SJSA1 (cell line): ENCODE data around the gene IFI16. TPM values are rescaled to one million over a fixed set of nuclear protein-coding genes. Genes with fewer than 3 reads are reported as not detected.
A peak's percentile ranks its signal among the peaks of the same experiment; 100 is the strongest.
"Not testable (repeated sequence)": the region's sequence is repeated elsewhere in the genome, so short reads cannot be mapped to it uniquely, and the experiment has no call there.

ENCODE experiments used
- DNase-seq, 2 experiments: peaks; one replicate each; pipeline ENCODE4 v3.0.0-alpha.2; 2015 to 2020; ENCODE audit warnings: low spot score in 2 of 2, low read depth in 1 of 2
- H3K27ac ChIP-seq: fragments of 250-450 bp; sonication (Bioruptor Pico); 2 replicates; pipeline ENCODE4 v1.5.1; 2020; ENCODE audit warnings: mild to moderate bottlenecking, moderate library complexity
- H3K27me3 ChIP-seq: fragments of 250-450 bp; sonication (Bioruptor Pico); replicated peaks from 2 replicates; pipeline ENCODE4 v1.5.1; 2020; ENCODE audit warnings: mild to moderate bottlenecking, moderate library complexity
- H3K36me3 ChIP-seq: fragments of 250-450 bp; sonication (Bioruptor Pico); 2 replicates; pipeline ENCODE4 v1.5.1; 2020; ENCODE audit warnings: mild to moderate bottlenecking
- H3K4me1 ChIP-seq: fragments of 250-450 bp; sonication (Bioruptor Pico); replicated peaks from 2 replicates; pipeline ENCODE4 v1.6.1; 2021; ENCODE audit warnings: mild to moderate bottlenecking
- H3K4me3 ChIP-seq: fragments of 250-450 bp; sonication (Bioruptor Pico); 2 replicates; pipeline ENCODE4 v1.5.1; 2020; ENCODE audit warnings: mild to moderate bottlenecking
- H3K9me3 ChIP-seq: fragments of 250-450 bp; sonication (Bioruptor Pico); replicated peaks from 2 replicates; pipeline ENCODE4 v1.5.1; 2020; ENCODE audit warnings: mild to moderate bottlenecking
- total RNA-seq: library from RNA; depleted of rRNA; stranded (reverse); fragments of >200 nt; shearing (Covaris generic); gene quantifications from 2 replicates; pipeline ENCODE4 v1.2.3, GENCODE V29; 2014

The IFI16 gene
- total RNA-seq, 1 experiment from 2014 or later, result 27.1 TPM

- peak overlapping the region; percentile 39 for H3K4me3 ChIP-seq
- no peak for DNase-seq
- 0 out of 2 replicates have a peak overlapping the region, but pooled peaks have one; percentile 80 for H3K27ac ChIP-seq
Observed at GRCh38 chr1:158998037-158998780, 11.5 kb upstream of the IFI16 start.

DNA sequence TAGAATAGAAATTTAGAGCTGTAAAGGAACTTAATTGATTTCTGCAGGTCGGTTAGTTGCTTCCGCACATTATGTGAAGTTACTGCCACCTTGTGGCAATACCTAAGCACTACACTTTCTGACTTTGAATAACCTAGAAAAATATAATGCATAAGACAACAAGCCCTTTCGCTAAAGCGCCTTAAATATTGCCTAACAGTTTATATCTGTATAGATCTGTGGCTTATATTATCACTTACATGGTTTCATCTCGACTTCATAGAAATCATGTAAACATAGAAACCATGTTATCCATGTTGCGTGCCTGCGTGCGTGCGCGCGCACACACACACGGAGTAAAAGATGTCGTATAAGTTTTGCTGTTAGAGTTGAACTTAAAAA is 10.9 kb upstream of the IFI16 start:
- peak overlapping the region; percentile 80 for H3K27ac ChIP-seq
- H3K9me3 ChIP-seq, result no peaks in the 10 kb centered on the region
- peak; percentile 56 to 88 for DNase-seq
- peak overlapping the region; percentile 39 for H3K4me3 ChIP-seq
- H3K36me3 ChIP-seq, result no peaks in the 10 kb centered on the region
- H3K27me3 ChIP-seq, result no peaks in the 10 kb centered on the region
- peaks cover 12% of the 10 kb centered on the region for H3K4me1 ChIP-seq

More at GRCh38 chr1:158998037-158998780, 11.5 kb upstream of the IFI16 start:
- H3K9me3 ChIP-seq, result no peaks in the 10 kb centered on the region
- H3K4me1 ChIP-seq, result peaks cover 12% of the 10 kb centered on the region
- no peaks in the 10 kb centered on the region for H3K27me3 ChIP-seq
- H3K36me3 ChIP-seq, result no peaks in the 10 kb centered on the region

GRCh38 chr1:158999316-159000069 is 10.2 kb upstream of the IFI16 start:
- Histone ChIP-seq H3K27me3 (no peaks in the 10 kb centered on the region), H3K36me3 (no peaks in the 10 kb centered on the region), H3K27ac (peak overlapping the region; percentile 80), H3K4me3 (peak overlapping the region; percentile 39), H3K9me3 (no peaks in the 10 kb centered on the region), H3K4me1 (peaks cover 12% of the 10 kb centered on the region)
- peak; percentile 90 to 93 for DNase-seq

GRCh38 chr1:159000070-159000409 is 9.7 kb upstream of the IFI16 start:
- H3K4me1 ChIP-seq, result peaks cover 12% of the 10 kb centered on the region
- no peaks in the 10 kb centered on the region for H3K27me3 ChIP-seq
- H3K27ac ChIP-seq, result peak overlapping the region; percentile 80
- H3K4me3 ChIP-seq, result peak overlapping the region; percentile 39
- H3K9me3 ChIP-seq, result no peaks in the 10 kb centered on the region
- no peaks in the 10 kb centered on the region for H3K36me3 ChIP-seq
- no peak for DNase-seq

DNA sequence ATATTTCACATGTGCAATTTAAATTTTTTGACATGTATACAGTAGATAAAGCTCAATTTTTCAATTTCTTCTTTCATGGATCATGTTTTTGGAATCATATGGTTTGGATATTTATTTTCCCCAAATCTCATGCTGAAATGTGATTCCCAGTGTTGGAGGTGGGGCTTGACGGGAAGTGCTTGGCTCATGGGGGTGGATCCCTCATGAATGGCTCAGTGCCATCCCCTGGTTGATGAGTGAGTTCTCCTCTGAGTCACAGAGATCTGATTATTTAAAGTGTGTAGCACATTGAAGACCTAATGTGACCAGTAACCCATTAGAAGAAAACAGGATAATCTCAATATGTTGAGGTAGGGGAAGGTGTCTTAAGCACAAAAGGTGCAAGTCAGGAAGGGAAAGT is 9.1 kb upstream of the IFI16 start:
- H3K27me3 ChIP-seq, result no peaks in the 10 kb centered on the region
- H3K4me1 ChIP-seq, result peaks cover 12% of the 10 kb centered on the region
- H3K4me3 ChIP-seq, result peak overlapping the region; percentile 39
- H3K9me3 ChIP-seq, result no peaks in the 10 kb centered on the region
- peak overlapping the region; percentile 80 for H3K27ac ChIP-seq
- no peaks in the 10 kb centered on the region for H3K36me3 ChIP-seq
- DNase-seq, result peak; percentile 78 to 88

DNA sequence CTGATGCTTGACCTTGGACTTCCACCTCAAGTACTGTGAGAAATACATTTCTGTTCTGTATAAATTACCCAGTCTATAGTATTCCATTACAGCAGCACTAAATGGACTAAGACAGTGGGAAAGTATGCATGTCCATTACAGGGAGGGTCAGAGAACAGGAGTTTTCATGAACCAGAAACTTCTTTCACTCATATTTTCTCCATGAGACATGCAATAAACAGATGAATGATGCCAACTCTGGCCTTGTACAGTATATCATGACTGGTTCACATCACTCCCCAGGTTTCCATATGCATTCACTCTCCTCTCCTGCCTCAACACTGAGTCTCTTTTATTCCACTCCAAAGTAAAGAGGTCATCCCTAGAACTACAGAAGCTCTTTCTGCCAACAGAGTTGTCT is 4.5 kb upstream of the IFI16 start:
- Histone ChIP-seq H3K27ac (no peak overlapping the region), H3K9me3 (no peaks in the 10 kb centered on the region), H3K36me3 (no peaks in the 10 kb centered on the region), H3K4me1 (peaks cover 23% of the 10 kb centered on the region), H3K27me3 (no peaks in the 10 kb centered on the region), H3K4me3 (no peak overlapping the region)
- DNase-seq, result no peak

- H3K27me3 ChIP-seq, result no peaks in the 10 kb centered on the region
- DNase-seq, result no peak
- no peaks in the 10 kb centered on the region for H3K9me3 ChIP-seq
- H3K4me1 ChIP-seq, result peaks cover 18% of the 10 kb centered on the region
- H3K4me3 ChIP-seq, result no peak overlapping the region
- H3K36me3 ChIP-seq, result 0 out of 2 replicates have a peak, but pooled peaks cover under 1% of the 10 kb centered on the region
- H3K27ac ChIP-seq, result no peak overlapping the region
Observed at GRCh38 chr1:159005676-159006075, 4.0 kb upstream of the IFI16 start.

DNA sequence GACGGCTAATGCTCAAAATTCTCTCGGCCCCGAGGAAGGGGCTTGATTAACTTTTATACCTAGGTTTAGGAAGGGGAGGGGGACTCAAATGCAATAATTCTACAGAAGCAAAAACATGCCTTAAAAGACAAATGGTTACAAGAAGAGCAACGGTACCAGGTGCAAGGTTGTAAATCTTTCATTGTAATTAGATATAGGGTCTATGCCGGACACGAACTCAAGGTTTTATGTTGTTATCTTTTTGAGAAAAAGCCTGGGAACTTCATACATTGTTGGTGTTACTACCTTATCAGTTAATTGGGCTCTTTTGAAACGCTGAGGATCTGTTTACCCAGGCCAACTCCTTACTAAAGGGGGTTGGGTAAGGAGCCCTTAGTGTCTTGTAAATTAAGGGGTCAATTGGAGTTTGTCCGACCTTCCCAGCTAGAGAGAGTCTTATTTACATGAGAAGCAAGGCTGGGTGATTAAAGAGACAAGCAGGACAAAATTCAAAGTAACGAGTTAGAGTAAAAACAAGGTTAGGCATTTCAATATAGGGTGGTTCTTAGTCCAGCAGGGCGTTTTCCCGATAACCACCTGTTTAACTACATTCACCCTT is 3.4 kb upstream of the IFI16 start:
- H3K27ac ChIP-seq, H3K9me3 ChIP-seq, H3K27me3 ChIP-seq, DNase-seq, H3K36me3 ChIP-seq, H3K4me3 ChIP-seq: not testable (repeated sequence)
- peaks cover 12% of the 10 kb centered on the region for H3K4me1 ChIP-seq

- Histone ChIP-seq H3K4me3 (no peak overlapping the region), H3K4me1 (peaks cover 24% of the 10 kb centered on the region), H3K27me3 (no peaks in the 10 kb centered on the region), H3K9me3 (no peaks in the 10 kb centered on the region), H3K27ac (no peak overlapping the region), H3K36me3 (peaks cover 9% of the 10 kb centered on the region; the same call in 1 of the 2 replicates)
- DNase-seq, result no peak
Observed at GRCh38 chr1:159007726-159008125, 2.0 kb upstream of the IFI16 start.

DNA sequence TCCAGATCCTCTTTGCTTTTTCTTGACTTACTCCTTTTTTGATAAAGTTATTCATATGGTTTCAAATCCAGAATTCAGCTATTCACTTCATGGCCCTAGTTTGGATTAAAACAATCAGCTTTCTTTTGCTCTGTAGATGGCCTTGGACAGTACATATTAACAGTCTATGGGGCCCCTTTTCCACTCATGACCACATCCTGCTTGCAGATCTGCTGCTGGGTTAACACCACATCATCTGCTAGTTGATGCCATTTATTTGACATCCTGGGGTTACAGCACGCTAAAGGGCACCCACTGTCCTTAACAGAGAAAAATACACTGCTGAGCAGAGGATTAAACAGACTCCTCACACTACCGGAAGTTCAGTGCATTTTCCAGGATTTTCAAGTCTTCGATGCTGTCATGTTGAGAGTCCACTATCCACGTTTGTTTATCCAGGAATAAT is 941 bp upstream of the IFI16 start:
- Histone ChIP-seq H3K27ac (peak overlapping the region; percentile 89), H3K9me3 (no peaks in the 10 kb centered on the region), H3K4me3 (no peak overlapping the region), H3K36me3 (peaks cover 12% of the 10 kb centered on the region), H3K4me1 (peaks cover 25% of the 10 kb centered on the region), H3K27me3 (no peaks in the 10 kb centered on the region)
- DNase-seq, result peak in 1 of 2 experiments; percentile 31

GRCh38 chr1:159009287-159009686 is 420 bp upstream of the IFI16 start:
- no peak for DNase-seq
- Histone ChIP-seq H3K4me3 (peak overlapping the region; percentile 48), H3K9me3 (no peaks in the 10 kb centered on the region), H3K4me1 (peaks cover 26% of the 10 kb centered on the region), H3K36me3 (peaks cover 17% of the 10 kb centered on the region), H3K27me3 (no peaks in the 10 kb centered on the region), H3K27ac (peak overlapping the region; percentile 89)

DNA sequence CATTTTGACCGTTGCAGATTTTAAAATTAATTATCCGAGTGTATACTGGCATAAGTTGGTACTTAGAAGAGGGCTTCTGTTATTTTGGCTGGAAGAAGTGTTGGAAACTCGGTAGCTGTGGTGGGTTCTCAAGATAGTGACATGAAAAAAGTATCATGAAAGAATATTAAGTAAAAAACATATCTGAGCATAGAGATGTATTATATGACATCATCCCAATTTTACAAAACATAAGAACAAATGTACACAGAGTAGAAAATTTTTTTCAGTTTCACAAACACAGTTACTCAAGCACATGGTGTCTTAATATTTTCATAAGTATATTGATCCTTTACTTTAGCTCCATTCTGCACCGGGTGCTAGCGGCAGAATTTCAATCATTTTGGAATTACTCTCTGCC is 684 bp downstream of the IFI16 start:
- Histone ChIP-seq H3K36me3 (peaks cover 27% of the 10 kb centered on the region), H3K4me1 (peaks cover 36% of the 10 kb centered on the region), H3K4me3 (peak overlapping the region; percentile 48), H3K27me3 (no peaks in the 10 kb centered on the region), H3K9me3 (no peaks in the 10 kb centered on the region), H3K27ac (peak overlapping the region; percentile 89)
- DNase-seq, result no peak

GRCh38 chr1:159011001-159011400 is 1.3 kb downstream of the IFI16 start:
- Histone ChIP-seq H3K27ac (peak overlapping the region; percentile 89), H3K4me3 (peak overlapping the region; percentile 48), H3K4me1 (peaks cover 42% of the 10 kb centered on the region), H3K36me3 (peaks cover 32% of the 10 kb centered on the region)
- DNase-seq, result peak in 1 of 2 experiments; percentile 21
- not testable (repeated sequence) for H3K27me3 ChIP-seq, H3K9me3 ChIP-seq

DNA sequence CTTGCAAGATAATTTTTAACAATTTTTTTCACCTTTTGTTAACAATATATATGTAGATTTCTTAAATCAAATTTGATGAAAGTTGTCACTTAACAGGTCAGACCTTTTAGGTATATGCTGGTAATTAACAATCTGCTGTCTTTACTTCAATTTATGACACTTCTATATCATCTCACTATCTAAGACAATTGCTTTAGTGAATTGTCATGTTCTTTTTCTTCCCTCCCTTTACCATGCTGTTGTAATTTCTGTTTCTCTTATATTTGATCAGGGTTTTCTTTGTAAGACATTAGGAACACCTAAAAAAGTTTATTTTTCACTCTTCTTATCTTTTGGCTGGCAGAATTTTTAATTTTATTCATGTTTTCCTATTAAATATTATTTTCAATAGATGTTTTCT is 2.0 kb downstream of the IFI16 start:
- H3K27ac ChIP-seq, result no peak overlapping the region
- no peaks in the 10 kb centered on the region for H3K9me3 ChIP-seq
- H3K4me1 ChIP-seq, result peaks cover 42% of the 10 kb centered on the region
- no peak overlapping the region; the same call in 1 of the 2 replicates for H3K4me3 ChIP-seq
- H3K27me3 ChIP-seq, result no peaks in the 10 kb centered on the region
- H3K36me3 ChIP-seq, result peaks cover 39% of the 10 kb centered on the region
- DNase-seq, result no peak
